HCEC 1CT (cell line): Measurements from ENCODE around the gene STEAP3.
A peak's percentile ranks its signal among the peaks of the same experiment; 100 is the strongest.

Experiments used
- DNase-seq: peaks from one replicate; pipeline ENCODE4 v3.0.0-alpha.2; 2017

The STEAP3 gene

DNA sequence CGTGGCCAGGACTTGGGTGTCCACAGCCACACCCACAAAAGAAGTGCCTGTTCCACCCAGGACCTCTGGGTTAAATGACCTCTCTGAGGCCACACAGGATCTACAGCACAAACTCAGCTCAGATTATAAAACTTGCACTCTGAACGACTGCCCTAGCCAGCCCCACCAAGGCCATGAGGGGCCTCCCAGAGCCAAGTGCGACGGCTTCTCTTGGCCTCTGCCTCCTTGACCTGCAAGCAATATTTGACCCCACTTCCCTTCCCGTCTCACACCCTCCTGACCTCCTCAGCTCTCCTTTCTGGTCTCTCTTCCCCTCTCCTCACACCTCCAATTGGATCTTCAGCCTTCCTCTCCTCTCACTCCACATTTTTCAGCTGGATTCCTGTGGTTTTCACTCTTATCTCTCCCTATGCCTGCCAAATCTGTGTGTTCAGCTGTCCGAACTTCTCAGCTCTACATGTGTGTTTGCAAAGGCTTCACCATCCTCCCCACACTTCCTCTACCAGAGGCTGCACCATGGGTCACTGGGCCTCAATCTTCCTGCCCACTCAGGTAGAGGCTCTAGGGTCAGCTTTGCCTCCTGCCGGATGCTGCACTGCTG, 25.3 kb upstream of the STEAP3 start:
- no peak for DNase-seq

GRCh38 chr2:119201815-119202214, 21.8 kb upstream of the STEAP3 start:
- DNase-seq = no peak

DNA sequence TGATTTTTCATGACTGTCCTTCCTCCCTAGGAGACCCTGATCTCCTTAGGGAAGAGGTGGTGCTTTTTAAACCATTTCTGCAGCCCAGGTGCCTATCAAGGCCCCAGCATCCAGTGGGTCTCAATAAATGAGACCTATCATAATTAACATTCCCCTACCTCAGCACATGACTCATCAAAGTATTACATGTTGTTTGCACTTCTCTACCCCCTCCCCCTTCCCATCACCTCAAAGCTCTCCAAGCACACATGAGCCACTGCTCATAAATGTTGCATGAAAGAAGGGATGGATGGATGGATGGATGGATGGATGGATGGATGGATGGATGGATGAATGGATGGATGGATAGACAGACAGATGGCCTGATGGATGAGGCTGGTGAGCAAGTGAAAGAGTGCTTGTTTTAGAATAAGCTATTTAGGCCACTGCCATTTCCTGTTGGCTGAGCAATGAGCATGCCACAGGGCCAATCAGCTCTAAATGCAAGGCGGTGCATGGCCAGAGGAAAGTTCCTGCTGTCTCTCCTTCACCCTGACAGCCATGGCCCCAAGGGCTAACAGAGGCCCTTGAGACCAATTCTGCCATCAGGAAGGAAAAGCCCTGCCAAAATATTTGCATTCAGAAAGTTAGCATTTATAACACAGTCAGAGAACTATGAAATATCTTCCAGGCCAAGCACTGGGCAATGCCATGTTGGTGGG, 20.9 kb upstream of the STEAP3 start:
- no peak for DNase-seq

DNA sequence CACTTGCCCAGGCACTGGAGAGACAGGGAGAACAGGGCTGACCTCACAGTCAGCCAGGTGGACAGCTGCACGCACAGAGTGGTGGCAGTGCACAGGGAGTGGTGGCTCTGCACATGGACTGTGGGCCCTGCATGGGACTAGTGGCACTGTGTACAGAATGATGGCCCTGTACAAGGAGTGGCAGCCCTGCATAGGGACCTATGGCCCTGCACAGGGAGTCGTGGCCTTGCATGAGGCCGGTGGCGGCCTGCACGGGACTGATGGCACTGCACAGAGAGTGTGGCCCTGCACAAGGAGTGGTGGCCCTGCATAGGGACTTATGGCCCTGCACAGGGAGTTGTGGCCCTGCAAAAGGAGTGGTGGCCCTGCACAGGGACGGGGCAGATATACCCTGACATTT, 19.1 kb upstream of the STEAP3 start:
- no peak for DNase-seq

- DNase-seq = no peak
Observed at GRCh38 chr2:119205001-119205706, 18.5 kb upstream of the STEAP3 start.

DNA sequence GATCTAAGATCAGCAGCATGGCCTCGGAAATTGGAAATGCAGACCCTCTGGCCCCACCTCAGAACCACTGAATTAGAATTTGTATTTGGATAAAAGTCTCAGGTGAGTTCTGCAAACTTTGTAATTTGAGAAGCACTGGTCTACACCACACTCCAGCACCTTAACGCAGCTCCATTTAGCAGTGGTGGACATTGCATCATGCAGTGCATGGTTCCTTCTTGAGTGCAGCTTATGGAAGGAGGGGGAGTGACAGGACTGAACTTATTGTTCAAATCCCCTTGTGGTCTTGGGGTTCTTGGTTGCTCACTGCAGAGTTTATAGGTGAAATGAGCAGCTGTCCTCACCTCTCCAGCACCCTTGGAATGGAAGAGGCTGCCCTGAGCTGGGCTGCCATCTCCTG, 17.4 kb upstream of the STEAP3 start:
- no peak for DNase-seq

DNA sequence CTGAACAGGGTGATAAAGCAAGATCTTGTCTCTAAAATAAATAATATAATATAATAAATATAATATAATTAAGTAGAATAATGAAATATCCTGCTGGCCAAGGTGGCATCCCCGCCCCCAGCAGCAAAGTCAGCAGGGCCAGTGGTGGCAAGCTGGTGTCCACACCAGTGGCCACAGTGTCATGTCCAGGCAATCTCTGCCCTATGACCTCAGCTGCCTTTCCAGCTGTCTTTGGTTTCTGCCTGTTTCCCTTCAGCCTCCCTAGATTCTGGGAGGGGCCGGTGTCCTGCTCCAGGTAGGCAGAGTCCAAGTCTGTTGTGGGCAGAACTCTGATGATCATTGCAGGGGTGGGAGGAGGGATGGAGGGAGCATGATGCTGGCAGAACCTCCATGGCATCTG, 16.2 kb upstream of the STEAP3 start:
- no peak for DNase-seq

GRCh38 chr2:119208791-119209203, 14.8 kb upstream of the STEAP3 start:
- DNase-seq = no peak

GRCh38 chr2:119212139-119212800, 11.4 kb upstream of the STEAP3 start:
- DNase-seq = no peak

- DNase-seq = no peak
Observed at GRCh38 chr2:119214453-119215037, 9.1 kb upstream of the STEAP3 start.

GRCh38 chr2:119216994-119217393, 6.6 kb upstream of the STEAP3 start:
- DNase-seq = no peak

GRCh38 chr2:119218478-119219064, 5.1 kb upstream of the STEAP3 start:
- peak; percentile 54 for DNase-seq

DNA sequence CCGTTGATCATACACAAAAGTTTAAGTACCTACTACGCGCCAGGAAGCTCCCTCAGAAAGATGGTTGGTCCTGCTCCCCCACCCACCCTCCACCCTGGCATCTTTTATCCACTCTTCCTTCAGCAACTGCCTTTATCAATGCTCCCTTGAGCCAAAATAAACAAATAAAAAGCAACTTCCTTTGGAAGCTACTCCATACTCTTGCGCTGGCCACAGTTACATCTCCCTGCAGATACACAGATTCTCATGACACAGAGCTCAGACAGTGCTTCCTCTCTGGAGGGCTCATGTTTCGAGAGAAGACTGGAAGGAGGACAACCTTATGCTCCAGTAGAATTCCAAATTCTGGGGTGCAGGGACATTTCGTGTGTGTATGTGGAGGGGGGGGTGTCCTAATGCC, 3.8 kb upstream of the STEAP3 start:
- no peak for DNase-seq

DNA sequence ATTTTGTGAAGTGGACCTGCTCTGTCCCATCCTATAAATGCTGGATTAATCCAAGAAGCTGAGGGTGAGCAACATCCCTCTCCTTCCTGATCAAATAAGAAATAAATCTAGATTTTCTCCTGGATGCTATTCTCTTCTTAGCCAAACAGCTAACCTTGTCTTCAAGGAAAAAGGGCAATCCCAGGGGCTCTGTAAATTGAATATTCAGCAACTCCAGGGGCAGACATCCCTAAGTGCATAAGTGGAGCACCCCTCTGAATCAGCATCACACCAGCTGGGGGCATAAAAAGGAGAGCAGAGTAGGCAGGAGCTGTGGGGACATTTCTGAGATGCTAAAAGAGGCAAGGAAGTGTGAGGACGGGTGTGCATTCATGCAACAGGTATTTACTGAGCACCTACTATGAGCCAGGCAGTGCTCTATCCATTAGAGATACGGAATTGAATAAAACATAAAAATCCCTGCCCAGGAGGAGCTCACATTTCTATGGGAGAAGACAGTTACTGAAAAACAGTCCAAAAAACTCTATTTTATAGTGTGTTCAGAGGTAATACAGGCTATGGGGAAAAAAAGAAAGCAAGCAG, 2.8 kb upstream of the STEAP3 start:
- DNase-seq = no peak

GRCh38 chr2:119221609-119222008, 2.0 kb upstream of the STEAP3 start:
- no peak for DNase-seq

GRCh38 chr2:119222213-119222612, 1.4 kb upstream of the STEAP3 start:
- no peak for DNase-seq

DNA sequence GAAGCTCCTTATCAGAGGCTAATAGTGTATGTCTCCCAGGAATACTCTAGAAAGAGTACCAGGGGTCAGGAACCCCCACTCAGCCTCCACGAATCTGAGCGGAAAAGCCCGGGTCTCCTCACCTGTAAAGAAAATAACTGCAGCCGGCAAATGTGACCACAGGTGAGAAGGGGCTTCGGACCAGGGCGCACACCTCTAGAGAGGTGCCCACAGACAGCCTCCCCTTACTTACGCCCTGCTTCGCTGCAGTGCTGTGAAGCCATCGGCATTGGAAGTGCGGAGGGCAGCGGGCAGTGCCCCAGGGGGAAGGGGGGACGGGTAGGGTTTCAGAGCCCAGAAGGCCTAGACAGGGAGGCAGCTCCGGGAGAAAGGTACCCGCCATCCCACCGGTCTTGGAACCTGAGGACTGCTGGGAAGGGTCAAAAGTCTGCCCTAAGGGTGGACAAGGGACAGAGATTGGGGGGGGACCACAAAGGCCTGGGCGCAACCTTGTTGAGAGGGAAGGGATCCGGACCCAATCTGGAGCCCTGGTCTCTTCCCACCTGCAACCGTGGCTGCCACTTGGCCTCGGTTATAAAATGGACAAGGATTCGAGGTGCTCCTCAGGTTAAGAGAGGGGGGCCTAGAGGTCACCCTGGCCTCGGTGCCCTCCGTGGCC, 642 bp upstream of the STEAP3 start:
- DNase-seq = no peak

DNA sequence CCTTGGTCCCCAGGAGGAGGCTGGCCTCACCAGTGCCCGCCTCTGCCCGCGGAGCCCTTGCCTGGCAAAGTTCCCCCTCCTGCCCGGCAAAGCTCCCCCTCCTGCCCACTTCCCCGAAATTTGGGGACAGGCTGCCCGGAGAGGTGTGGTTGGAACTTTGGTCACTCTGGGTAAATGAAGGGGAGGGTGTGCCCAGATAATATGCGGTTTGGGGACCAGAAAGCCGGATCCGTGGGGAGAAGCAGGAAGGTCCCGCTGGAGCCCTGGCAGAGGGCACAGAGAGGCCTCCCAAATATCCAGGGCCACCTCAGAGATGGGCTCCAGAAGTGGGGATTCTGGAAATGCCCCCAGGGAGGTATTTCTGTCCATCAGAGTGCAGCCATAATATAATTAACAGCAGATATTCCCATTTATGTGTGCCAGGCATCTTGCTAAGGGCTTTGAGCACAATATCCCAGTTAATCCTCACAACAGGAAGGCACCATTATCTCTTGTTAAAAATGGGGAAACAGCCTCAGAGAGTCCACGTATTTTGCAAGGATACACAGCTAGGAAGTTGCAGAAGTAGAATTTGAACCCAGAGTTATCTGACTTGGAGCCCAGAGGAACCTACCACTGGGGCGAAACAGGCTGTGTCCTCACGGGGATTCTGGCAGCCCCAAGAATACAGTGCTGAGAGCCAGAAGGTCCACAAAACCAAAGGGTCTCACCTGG, 914 bp downstream of the STEAP3 start:
- DNase-seq = no peak

DNA sequence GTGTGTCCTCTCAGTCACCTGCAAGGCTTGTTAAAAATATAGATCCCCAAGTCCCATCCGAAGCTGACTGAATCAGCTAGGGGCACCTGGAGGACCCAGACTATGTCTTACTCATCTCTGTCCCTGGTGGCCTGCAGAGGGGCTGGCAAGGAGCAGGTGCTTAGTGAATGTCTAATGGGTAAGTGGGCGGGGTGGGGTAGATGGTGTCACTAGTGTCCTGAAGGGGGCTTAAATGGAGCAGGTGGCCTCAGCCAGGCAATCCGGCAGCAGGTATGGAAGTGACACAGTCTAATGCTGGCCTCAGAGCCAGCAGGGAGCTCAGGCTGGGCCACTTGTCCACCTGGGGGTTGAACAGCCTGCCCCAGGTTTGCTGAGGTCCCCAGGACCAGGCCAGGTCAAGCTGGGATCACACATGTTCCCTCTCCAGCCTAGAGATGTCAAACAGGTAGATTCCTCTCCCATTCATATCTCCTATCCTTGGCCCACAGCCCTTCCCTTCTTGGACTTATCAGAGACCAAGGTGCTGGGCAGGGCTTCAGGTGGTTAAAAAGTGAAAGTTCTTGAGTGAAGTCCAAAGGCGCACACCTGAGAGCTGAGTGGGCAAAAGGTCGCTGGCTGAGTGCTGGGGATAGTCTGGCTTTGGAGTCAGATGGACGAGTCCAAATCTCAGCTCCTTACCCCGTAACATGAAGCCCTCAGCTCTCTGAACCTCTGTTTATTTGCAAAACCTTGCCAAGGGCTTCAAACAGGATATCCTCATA, 1.7 kb downstream of the STEAP3 start:
- DNase-seq = no peak

DNA sequence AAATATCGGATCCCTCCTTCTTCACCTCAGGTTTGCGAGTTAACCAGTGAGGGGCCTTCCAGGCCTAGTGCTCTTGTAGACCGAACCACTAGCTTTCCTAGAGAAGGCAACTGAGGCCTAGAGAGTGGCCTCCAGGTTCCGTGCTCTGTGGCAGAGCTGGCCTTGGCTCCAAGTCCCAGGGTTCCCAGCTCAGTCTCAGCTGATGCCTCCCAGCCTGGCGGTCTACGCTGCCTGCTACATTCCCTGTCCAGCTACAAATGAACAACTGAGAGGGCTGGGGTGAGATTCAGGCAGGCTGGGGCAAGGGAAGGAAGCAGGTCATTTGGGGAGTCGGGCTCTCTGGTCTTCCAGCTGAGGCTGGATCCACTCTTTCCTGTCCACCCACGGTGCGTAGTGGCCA, 2.3 kb downstream of the STEAP3 start:
- DNase-seq = no peak

- DNase-seq = no peak
Observed at GRCh38 chr2:119227346-119227745, 3.7 kb downstream of the STEAP3 start.
